Bronchial epithelial cell (primary cell): ENCODE results near the gene STXBP6. TPM values are rescaled to one million over a fixed set of nuclear protein-coding genes. Genes with fewer than 3 reads are reported as not detected.

Experiments
- DNase-seq: peaks from one replicate; pipeline ENCODE4 v3.0.0-alpha.2; 2010; ENCODE audit warnings: low read depth
- FAIRE-seq: peaks from 2 replicates; lab custom pipeline; 2011; peaks lifted over from hg19 to GRCh38; lab: Jason Lieb, UNC
- H3K27me3 ChIP-seq: 2 replicates; pipeline ENCODE4 v1.5.1; 2011; ENCODE audit warnings: low read length; ENCODE audit not compliant: control insufficient read depth, insufficient read depth
- H3K36me3 ChIP-seq: 2 replicates; pipeline ENCODE4 v1.5.1; 2011; ENCODE audit warnings: low read length; ENCODE audit not compliant: control insufficient read depth, insufficient read depth
- H3K4me3 ChIP-seq: 2 replicates; pipeline ENCODE4 v1.5.1; 2011; ENCODE audit warnings: mild to moderate bottlenecking, low read depth, low read length, control low read depth
- CTCF ChIP-seq: IDR thresholded peaks from 2 replicates; pipeline ENCODE4 v1.5.1; 2011; ENCODE audit warnings: mild to moderate bottlenecking, moderate library complexity, low read length, control low read depth, inconsistent platforms; ENCODE audit not compliant: insufficient read depth, severe bottlenecking
- total RNA-seq: library from RNA; depleted of rRNA; stranded (reverse); fragments of >200 nt; gene quantifications from 2 replicates; pipeline ENCODE4 v1.2.1, GENCODE V29; 2014

STXBP6 gene
- total RNA-seq, 1 donor from 2014 or later: not detected

- DNase-seq (no peak), FAIRE-seq (no peak)
- Histone ChIP-seq H3K4me3 (no peak overlapping the region), H3K36me3 (no peaks in the 10 kb centered on the region), H3K27me3 (no peaks in the 10 kb centered on the region)
- TF ChIP-seq CTCF: no peak
These were observed 174.6 kb downstream of the STXBP6 start for GRCh38 chr14:24875203-24875838.

DNA sequence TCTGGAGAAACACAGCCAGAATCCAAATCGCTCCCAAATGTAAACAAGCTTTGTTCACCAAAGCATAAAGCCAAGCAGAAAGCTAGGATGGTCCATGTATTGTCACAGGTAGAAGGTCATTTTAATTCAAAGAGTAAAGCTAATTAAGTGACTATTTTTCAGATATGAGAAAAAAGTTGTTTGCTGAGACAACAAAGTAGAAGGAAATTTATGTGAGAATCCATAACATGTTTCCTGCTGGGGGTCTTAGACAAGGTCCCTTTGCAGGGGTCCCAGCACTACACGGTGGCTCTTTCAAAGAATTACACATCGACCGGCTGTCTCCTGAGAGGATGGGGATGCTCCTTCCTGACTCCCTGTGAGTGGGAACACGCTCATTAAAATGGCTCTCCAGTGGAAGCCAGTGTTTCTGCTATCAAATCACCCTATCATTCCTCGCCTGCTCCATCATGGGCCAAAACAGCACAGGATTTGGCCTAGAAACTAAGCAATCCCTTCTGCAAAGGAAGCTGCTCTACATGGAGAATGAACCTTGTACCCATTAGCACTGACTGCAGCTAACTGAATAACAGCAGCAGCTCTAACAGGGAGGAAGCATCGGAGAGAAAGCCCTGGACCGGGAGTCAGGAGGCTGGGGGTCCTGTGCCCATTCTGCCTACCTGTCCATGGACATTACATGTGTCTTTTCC lies 175.3 kb downstream of the STXBP6 start:
- H3K4me3 ChIP-seq: no peak overlapping the region
- no peak for TF ChIP-seq CTCF
- FAIRE-seq (no peak), DNase-seq (no peak)
- no peaks in the 10 kb centered on the region for H3K27me3 ChIP-seq
- no peaks in the 10 kb centered on the region for H3K36me3 ChIP-seq

DNA sequence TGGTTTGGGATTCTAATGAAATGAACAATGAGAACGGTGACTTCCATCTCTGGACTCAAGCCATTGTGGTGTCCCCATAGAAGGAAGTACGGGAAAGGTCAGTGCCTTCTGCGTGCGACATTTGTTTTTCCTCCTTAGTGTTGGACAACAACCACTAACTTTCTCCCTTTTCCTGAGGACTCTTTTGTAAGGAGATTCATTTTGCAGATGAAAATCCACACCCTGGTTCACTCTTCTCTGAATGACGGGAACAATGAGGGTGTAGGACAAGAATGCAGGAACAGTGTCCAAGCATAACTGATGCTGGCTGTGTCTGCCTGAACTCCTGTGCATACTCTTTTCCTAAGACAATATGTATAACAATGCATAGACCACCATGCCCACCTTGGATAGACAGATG lies 176.4 kb downstream of the STXBP6 start:
- Histone ChIP-seq H3K4me3 (no peak overlapping the region), H3K27me3 (no peaks in the 10 kb centered on the region), H3K36me3 (no peaks in the 10 kb centered on the region)
- DNase-seq (no peak), FAIRE-seq (no peak)
- TF ChIP-seq CTCF: no peak

DNA sequence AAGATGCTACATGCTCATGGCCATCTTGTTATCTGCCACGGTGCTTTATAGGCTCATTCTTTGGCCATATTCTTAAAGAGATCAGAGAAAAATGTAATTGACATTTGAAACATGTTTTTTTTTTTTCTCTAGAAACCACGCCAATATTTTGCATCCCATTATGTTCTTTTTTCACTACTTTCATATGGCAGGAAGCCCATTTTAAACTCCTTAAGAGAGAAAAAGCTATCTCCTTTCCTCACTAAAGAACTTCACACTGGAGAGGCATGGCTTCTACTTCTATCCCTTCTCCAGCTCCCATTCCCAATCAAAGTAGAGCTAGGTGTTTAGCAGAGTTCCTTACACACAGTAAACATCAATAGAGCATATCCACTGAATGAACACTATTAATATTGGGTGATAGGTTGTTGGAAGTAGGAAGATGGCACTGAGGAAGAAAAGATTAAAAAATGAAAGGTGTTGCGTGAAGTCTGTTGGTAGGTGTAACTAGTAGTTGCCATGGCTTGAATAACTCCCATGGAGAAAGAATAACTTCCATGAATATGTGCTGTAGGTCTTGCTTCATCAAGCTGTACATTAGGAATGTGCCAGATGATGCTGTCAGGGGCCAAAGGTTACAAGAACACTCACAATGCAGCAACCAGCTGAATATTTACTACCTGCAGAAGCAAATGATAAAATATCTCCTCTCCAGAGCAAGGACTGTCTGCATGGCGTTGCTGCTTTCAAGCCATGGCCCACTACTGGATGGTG lies 178.8 kb downstream of the STXBP6 start:
- DNase-seq (no peak), FAIRE-seq (peak; percentile 23)
- Histone ChIP-seq H3K36me3 (no peaks in the 10 kb centered on the region), H3K27me3 (no peaks in the 10 kb centered on the region), H3K4me3 (no peak overlapping the region)
- no peak for TF ChIP-seq CTCF

- no peak for TF ChIP-seq CTCF
- Histone ChIP-seq H3K27me3 (no peaks in the 10 kb centered on the region), H3K4me3 (no peak overlapping the region), H3K36me3 (no peaks in the 10 kb centered on the region)
- no peak for FAIRE-seq
- DNase-seq: no peak
These were observed 181.6 kb downstream of the STXBP6 start for GRCh38 chr14:24868389-24868788.
